Measurements from ENCODE around the gene DNAJC24.

DNA sequence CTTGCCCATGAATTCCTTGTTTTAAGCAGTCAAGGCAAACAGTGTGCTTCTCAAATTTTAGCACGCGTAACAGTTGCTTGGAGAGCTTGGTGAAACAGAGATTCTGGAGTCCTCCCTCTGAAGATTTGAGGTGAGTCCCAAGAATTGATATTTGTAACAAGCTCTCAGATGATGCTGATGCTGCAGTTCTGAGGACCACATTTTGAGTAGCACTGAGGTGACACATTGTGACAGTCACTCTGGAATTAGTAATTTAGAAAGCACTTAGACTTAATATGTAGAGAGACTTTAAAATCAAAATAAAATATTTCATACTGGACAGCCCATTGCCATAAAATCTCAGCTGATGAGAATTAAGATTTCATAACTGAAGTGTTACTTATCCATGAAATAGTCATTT, 38.5 kb downstream of the DNAJC24 start:
- no peak for TF ChIP-seq TEAD1 (CRISPR knock-in tag; IDR thresholded peaks at IDR 0.05)
- no peak for TF ChIP-seq CTCF (IDR thresholded peaks at IDR 0.05 in 2 of 3, conservative IDR thresholded peaks at IDR 0.05 in 1 of 3; ENCODE audit: insufficient read depth in 2 of 3, low read depth in 1 of 3, low read length in 3 of 3)
- no peak for TF ChIP-seq EGR1 (conservative IDR thresholded peaks at IDR 0.05)
- TF ChIP-seq, protein P1, sequence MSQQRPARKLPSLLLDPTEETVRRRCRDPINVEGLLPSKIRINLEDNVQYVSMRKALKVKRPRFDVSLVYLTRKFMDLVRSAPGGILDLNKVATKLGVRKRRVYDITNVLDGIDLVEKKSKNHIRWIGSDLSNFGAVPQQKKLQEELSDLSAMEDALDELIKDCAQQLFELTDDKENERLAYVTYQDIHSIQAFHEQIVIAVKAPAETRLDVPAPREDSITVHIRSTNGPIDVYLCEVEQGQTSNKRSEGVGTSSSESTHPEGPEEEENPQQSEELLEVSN (IDR thresholded peaks at IDR 0.05; ENCODE audit: borderline replicate concordance in 1 of 2, extremely low read depth in 1 of 2, insufficient read depth in 1 of 2, insufficient read length in 1 of 2, low read depth in 1 of 2, low read length in 1 of 2, poor library complexity in 1 of 2, severe bottlenecking in 1 of 2): no peak
- no peak for TF ChIP-seq HDAC6 (IDR thresholded peaks at IDR 0.05; ENCODE audit: low read depth, low read length)
- TF ChIP-seq CBX3 (IDR thresholded peaks at IDR 0.05; ENCODE audit: borderline replicate concordance in 1 of 2, low read length in 2 of 2): no peak
- TF ChIP-seq SRF (CRISPR knock-in tag; IDR thresholded peaks at IDR 0.05): no peak

Data from K562 (cell line).